HEK293T (cell line): Measurements from ENCODE around the gene ZCCHC9.

ENCODE experiments used
- CTCF ChIA-PET: fragments of 350-600 bp; formaldehyde crosslinking; extraction: SDS; loops from one replicate; lab custom pipeline; 2021; ENCODE audit warnings: antibody characterized with exemption, inconsistent platforms; lab: Yijun Ruan, JAX
- POLR2A ChIA-PET: fragments of 350-600 bp; formaldehyde crosslinking; extraction: SDS; loops from one replicate; lab custom pipeline; 2020; ENCODE audit warnings: antibody characterized with exemption, inconsistent platforms; lab: Yijun Ruan, JAX
- DNase-seq: peaks from one replicate; pipeline ENCODE4 v3.0.0; 2012; ENCODE audit warnings: mixed read lengths; ENCODE audit errors: extremely low spot score
- ARNT ChIP-seq: fragments of 450-650 bp; IDR thresholded peaks from 2 replicates; pipeline ENCODE4 v1.6.1; 2017; ENCODE audit warnings: mild to moderate bottlenecking
- BHLHE40 ChIP-seq: fragments of 450-650 bp; IDR thresholded peaks from 2 replicates; pipeline ENCODE4 v1.6.1; 2016; ENCODE audit warnings: mild to moderate bottlenecking, moderate library complexity, borderline replicate concordance
- CTBP1 ChIP-seq: fragments of 450-650 bp; IDR thresholded peaks from 2 replicates; pipeline ENCODE4 v1.6.1; 2016; ENCODE audit warnings: borderline replicate concordance
- ELF4 ChIP-seq: fragments of 450-650 bp; IDR thresholded peaks from 2 replicates; pipeline ENCODE4 v1.6.1; 2017; ENCODE audit warnings: antibody characterized with exemption
- FOXA1 ChIP-seq: fragments of 450-650 bp; IDR thresholded peaks from 2 replicates; pipeline ENCODE4 v1.6.1; 2016; ENCODE audit warnings: mild to moderate bottlenecking
- FOXK2 ChIP-seq: fragments of 450-650 bp; IDR thresholded peaks from 2 replicates; pipeline ENCODE4 v1.6.1; 2016; ENCODE audit warnings: mild to moderate bottlenecking
- FOXM1 ChIP-seq: fragments of 450-650 bp; IDR thresholded peaks from 2 replicates; pipeline ENCODE4 v1.6.1; 2017; ENCODE audit warnings: mild to moderate bottlenecking, borderline replicate concordance
- HDGF ChIP-seq: fragments of 450-650 bp; IDR thresholded peaks from 2 replicates; pipeline ENCODE4 v1.6.1; 2017; ENCODE audit warnings: antibody characterized with exemption, borderline replicate concordance
- L3MBTL2 ChIP-seq: fragments of 450-650 bp; conservative IDR thresholded peaks from 2 replicates; pipeline ENCODE4 v1.6.1; 2016; ENCODE audit warnings: mild to moderate bottlenecking
- LEF1 ChIP-seq: fragments of 450-650 bp; IDR thresholded peaks from 2 replicates; pipeline ENCODE4 v1.6.1; 2017; ENCODE audit warnings: mild to moderate bottlenecking, borderline replicate concordance
- NFRKB ChIP-seq: fragments of 450-650 bp; IDR thresholded peaks from 2 replicates; pipeline ENCODE4 v1.6.1; 2016; ENCODE audit warnings: mild to moderate bottlenecking, moderate library complexity
- SP1 ChIP-seq: fragments of 450-650 bp; IDR thresholded peaks from 2 replicates; pipeline ENCODE4 v1.6.1; 2017
- SUZ12 ChIP-seq: fragments of 450-650 bp; IDR thresholded peaks from 2 replicates; pipeline ENCODE4 v1.6.1; 2016; ENCODE audit warnings: mild to moderate bottlenecking
- TARDBP ChIP-seq: fragments of 450-650 bp; IDR thresholded peaks from 2 replicates; pipeline ENCODE4 v1.6.1; 2016
- ZNF384 ChIP-seq: fragments of 450-650 bp; IDR thresholded peaks from 2 replicates; pipeline ENCODE4 v1.6.1; 2016
- TF ChIP-seq, protein P1 (sequence below): fragments of 450-650 bp; IDR thresholded peaks from 2 replicates; pipeline ENCODE4 v1.6.1; 2016

Gene ZCCHC9

DNA sequence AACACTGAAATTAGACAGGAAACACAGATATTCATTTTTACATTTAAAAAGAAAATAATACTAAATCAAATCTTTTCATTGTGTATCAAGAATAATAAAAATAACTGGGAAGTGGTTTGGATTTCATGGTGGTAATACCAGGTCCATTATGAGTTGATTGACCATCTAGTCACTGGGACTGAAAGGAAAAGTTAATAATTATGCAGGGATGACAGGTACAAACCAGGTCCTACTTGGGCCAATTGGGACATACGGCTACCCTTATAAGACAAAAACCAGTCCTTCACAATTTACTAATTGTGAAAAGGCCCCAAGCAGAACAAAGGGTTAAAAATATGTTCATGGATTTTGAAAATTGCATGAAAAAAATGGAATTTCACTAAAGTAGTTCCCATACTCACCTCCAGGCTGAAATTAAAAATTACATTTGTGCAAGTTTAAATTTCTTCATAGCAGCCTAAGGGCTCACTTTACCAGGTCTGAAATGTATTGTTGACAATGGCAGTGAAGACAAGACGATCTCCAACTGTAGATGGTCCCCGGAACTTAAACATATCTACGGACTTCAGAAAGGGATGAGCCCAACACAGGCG is 44.1 kb downstream of the ZCCHC9 start:
- CTCF ChIA-PET, result no interaction called here
- no peak for DNase-seq
- no peak for TF ChIP-seq BHLHE40
- TF ChIP-seq FOXA1, result no peak
- no peak for TF ChIP-seq ELF4
- no peak for TF ChIP-seq LEF1
- POLR2A ChIA-PET, result no interaction called here

DNA sequence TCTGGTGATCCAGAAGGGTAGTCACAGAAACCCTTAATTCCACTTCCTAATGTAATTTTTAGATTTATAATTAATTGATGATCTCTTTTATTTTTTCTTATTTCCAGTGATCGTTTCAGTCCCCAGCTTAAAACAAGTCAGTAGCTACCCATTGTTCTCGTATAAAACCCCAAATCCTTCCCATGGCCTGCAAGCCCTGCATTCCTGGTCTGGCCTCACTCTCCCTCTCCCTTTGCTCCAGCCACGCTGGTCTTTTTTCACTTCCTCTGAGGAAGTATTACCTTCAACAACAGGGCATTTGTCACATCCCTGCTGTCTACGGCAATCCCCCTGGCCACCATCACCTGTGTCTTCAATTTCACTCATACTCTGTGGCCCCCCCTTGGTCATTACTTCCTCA is 47.8 kb downstream of the ZCCHC9 start:
- DNase-seq, result no peak
- ChIA-PET POLR2A (no interaction called here), CTCF (no interaction called here)
- TF ChIP-seq FOXA1 (no peak), ELF4 (no peak), FOXM1 (no peak), BHLHE40 (no peak), NFRKB (no peak), ZNF384 (no peak), CTBP1 (no peak), TARDBP (no peak), SUZ12 (no peak), ARNT (no peak), SP1 (no peak), L3MBTL2 (no peak), FOXK2 (no peak), HDGF (no peak)
- TF ChIP-seq, protein P1, sequence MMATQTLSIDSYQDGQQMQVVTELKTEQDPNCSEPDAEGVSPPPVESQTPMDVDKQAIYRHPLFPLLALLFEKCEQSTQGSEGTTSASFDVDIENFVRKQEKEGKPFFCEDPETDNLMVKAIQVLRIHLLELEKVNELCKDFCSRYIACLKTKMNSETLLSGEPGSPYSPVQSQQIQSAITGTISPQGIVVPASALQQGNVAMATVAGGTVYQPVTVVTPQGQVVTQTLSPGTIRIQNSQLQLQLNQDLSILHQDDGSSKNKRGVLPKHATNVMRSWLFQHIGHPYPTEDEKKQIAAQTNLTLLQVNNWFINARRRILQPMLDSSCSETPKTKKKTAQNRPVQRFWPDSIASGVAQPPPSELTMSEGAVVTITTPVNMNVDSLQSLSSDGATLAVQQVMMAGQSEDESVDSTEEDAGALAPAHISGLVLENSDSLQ, result no peak

DNA sequence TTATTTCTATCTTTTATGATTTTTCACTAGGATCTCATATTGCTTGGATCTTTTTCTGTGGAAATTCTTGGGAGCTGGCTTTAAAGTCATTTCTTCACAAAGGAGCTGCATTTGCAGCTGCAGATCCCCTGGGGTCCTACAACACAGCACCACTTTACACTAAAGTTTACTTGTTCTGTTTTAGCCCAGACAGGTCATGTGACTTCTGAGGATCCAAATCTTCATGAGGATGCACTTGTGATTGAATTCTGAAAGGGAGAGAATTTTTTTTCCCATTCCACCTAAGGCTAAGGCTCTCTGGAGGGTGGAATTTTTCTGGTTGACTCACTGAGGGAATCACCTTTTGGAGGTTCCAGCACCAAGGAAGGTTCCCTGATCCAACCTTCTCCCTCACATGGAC is 49.1 kb downstream of the ZCCHC9 start:
- ChIA-PET CTCF (no interaction called here), POLR2A (no interaction called here)
- no peak for DNase-seq
- TF ChIP-seq ZNF384 (no peak), FOXK2 (no peak), CTBP1 (no peak), FOXM1 (no peak), SUZ12 (no peak), SP1 (no peak), TARDBP (no peak), BHLHE40 (no peak), HDGF (no peak), ARNT (no peak), L3MBTL2 (no peak), ELF4 (no peak), NFRKB (no peak), LEF1 (no peak), FOXA1 (no peak)
- TF ChIP-seq, protein P1, result no peak

DNA sequence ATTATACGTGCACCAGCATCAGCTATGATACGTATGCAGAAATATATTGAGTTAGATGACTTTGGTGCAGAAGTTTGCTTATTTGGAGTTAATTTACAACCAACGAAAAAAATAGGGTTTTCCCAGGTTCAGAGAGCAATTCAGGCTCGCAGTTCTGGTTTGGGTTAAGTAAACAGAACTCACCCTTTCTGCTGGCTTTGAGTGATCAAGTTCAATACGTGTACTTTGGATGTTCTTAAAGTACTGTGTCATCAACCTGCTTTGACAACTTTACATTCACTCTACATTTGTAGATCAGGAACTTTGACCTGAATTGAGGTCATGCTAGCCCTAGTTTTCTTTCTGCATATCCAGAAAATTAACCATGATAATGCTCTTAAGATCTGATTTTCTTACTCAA is 51.8 kb downstream of the ZCCHC9 start:
- POLR2A ChIA-PET, result no interaction called here
- no peak for DNase-seq
- TF ChIP-seq L3MBTL2 (no peak), BHLHE40 (no peak), NFRKB (no peak), FOXK2 (no peak), TARDBP (no peak), FOXA1 (no peak), ZNF384 (no peak), SUZ12 (no peak), ELF4 (no peak), HDGF (no peak), CTBP1 (no peak), LEF1 (no peak), SP1 (no peak)
- TF ChIP-seq, protein P1, result no peak
- CTCF ChIA-PET, result no interaction called here

DNA sequence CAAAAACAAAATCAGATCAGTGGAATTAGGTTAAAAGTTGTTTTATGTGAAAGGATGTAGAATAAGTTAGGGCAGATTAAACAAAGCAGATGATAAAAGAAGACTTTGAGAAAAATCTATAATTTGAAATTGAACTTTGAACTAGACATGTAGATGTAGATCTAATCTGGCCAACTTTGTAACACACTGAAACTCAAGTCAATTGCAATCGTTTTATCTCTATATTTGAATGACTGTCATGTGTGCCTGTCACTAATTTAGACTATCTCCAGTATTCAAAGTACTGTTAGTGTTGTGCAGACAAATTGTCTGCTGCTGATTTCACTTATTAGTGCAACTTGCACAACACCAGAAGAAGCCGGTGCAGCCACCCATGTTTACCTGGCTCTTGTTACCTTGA is 52.7 kb downstream of the ZCCHC9 start:
- DNase-seq, result no peak
- CTCF ChIA-PET, result no interaction called here
- POLR2A ChIA-PET, result no interaction called here
- TF ChIP-seq ZNF384 (no peak), HDGF (no peak), NFRKB (no peak), ELF4 (no peak), ARNT (no peak), CTBP1 (no peak), TARDBP (no peak), LEF1 (no peak)
- TF ChIP-seq, protein P1, result no peak
